G401 (cell line): ENCODE data around the gene ETV6. TPM values are rescaled to one million over a fixed set of nuclear protein-coding genes. Genes with fewer than 3 reads are reported as not detected.

ENCODE experiments used
- DNase-seq: peaks from one replicate; pipeline ENCODE4 v3.0.0-alpha.2; 2015; ENCODE audit warnings: low spot score
- in situ Hi-C: cut with HindIII; loops from 2 replicates; pipeline ENCODE4 v1.10.0; 2016; ENCODE audit warnings: low sequenced_read_pairs, mixed read lengths
- total RNA-seq: library from RNA; depleted of rRNA; stranded (reverse); fragments of >200 nt; shearing (Covaris generic); gene quantifications from 2 replicates; pipeline ENCODE4 v1.2.3, GENCODE V29; 2014

The ETV6 gene
- total RNA-seq, 1 experiment from 2014 or later: 1.3 TPM

- DNase-seq: no peak
- in situ Hi-C loops: no loop called here
Measured at GRCh38 chr12:11881835-11882234, 232.4 kb downstream of the ETV6 start.

GRCh38 chr12:11882301-11883019 is 233.0 kb downstream of the ETV6 start:
- in situ Hi-C loops: no loop called here

GRCh38 chr12:11884116-11884515 is 234.6 kb downstream of the ETV6 start:
- DNase-seq: no peak

More at GRCh38 chr12:11882301-11883019, 233.0 kb downstream of the ETV6 start:
- DNase-seq: no peak

GRCh38 chr12:11884706-11885105 is 235.2 kb downstream of the ETV6 start:
- in situ Hi-C loops: no loop called here
- DNase-seq: no peak

More at GRCh38 chr12:11884116-11884515, 234.6 kb downstream of the ETV6 start:
- in situ Hi-C loops: no loop called here

- no peak for DNase-seq
- in situ Hi-C loops: no loop called here
Measured at GRCh38 chr12:11885261-11886038, 236.0 kb downstream of the ETV6 start.

GRCh38 chr12:11886339-11886738 is 236.9 kb downstream of the ETV6 start:
- DNase-seq: no peak
- in situ Hi-C loops: no loop called here

- in situ Hi-C loops: no loop called here
- DNase-seq: no peak
Measured at GRCh38 chr12:11888029-11888428, 238.6 kb downstream of the ETV6 start.

- DNase-seq: no peak
- in situ Hi-C loops: no loop called here
Measured at GRCh38 chr12:11891346-11891745, 241.9 kb downstream of the ETV6 start.

GRCh38 chr12:11891754-11892386 is 242.4 kb downstream of the ETV6 start:
- DNase-seq: no peak
- in situ Hi-C loops: no loop called here

GRCh38 chr12:11893998-11894397 is 244.5 kb downstream of the ETV6 start:
- DNase-seq: no peak
- in situ Hi-C loops: no loop called here

- in situ Hi-C loops: no loop called here
- no peak for DNase-seq
Measured at GRCh38 chr12:11894890-11895289, 245.4 kb downstream of the ETV6 start.

GRCh38 chr12:11895421-11896078 is 246.1 kb downstream of the ETV6 start:
- in situ Hi-C loops: no loop called here

GRCh38 chr12:11896417-11896929 is 247.0 kb downstream of the ETV6 start:
- in situ Hi-C loops: no loop called here
- no peak for DNase-seq

More at GRCh38 chr12:11895421-11896078, 246.1 kb downstream of the ETV6 start:
- DNase-seq: no peak

- in situ Hi-C loops: no loop called here
Measured at GRCh38 chr12:11897923-11898322, 248.4 kb downstream of the ETV6 start.

GRCh38 chr12:11901701-11902524 is 252.4 kb downstream of the ETV6 start:
- in situ Hi-C loops: no loop called here
- DNase-seq: no peak

More at GRCh38 chr12:11897923-11898322, 248.4 kb downstream of the ETV6 start:
- DNase-seq: no peak

- no peak for DNase-seq
- in situ Hi-C loops: no loop called here
Measured at GRCh38 chr12:11902525-11902875, 253.0 kb downstream of the ETV6 start.

GRCh38 chr12:11904124-11904523 is 254.7 kb downstream of the ETV6 start:
- DNase-seq: no peak
- in situ Hi-C loops: no loop called here

GRCh38 chr12:11905534-11905933 is 256.1 kb downstream of the ETV6 start:
- in situ Hi-C loops: no loop called here
- no peak for DNase-seq
